Lower lobe of right lung (tissue), 2 donors: ENCODE data around the gene ZMAT3. TPM values are rescaled to one million over a fixed set of nuclear protein-coding genes. Genes with fewer than 3 reads are reported as not detected.

Experiments
- ATAC-seq, 2 donors: fragments of 200-7000 bp; cut with Tn5 transposase; one replicate each; pipeline ENCODE4 v1.9.1; 2020 to 2022; ENCODE audit warnings: mild to moderate bottlenecking in 2 of 2, moderate library complexity in 2 of 2
- DNase-seq: peaks from one replicate; pipeline ENCODE4 v3.0.0-alpha.2; 2020
- H3K27ac ChIP-seq: fragments of 200-600 bp; one replicate; pipeline ENCODE4 v1.8.0; 2022
- H3K27me3 ChIP-seq: fragments of 200-600 bp; one replicate; pipeline ENCODE4 v1.8.0; 2022; ENCODE audit warnings: low read depth
- H3K36me3 ChIP-seq: fragments of 200-600 bp; one replicate; pipeline ENCODE4 v1.8.0; 2022; ENCODE audit warnings: mild to moderate bottlenecking
- H3K4me1 ChIP-seq: fragments of 200-600 bp; one replicate; pipeline ENCODE4 v1.8.0; 2022
- H3K4me3 ChIP-seq: fragments of 200-600 bp; one replicate; pipeline ENCODE4 v1.8.0; 2022; ENCODE audit warnings: mild to moderate bottlenecking
- H3K9me3 ChIP-seq: fragments of 200-600 bp; one replicate; pipeline ENCODE4 v1.8.0; 2022
- CTCF ChIP-seq: fragments of 200-600 bp; IDR thresholded peaks from one replicate; pipeline ENCODE4 v1.8.0; 2022; ENCODE audit warnings: antibody characterized with exemption, mild to moderate bottlenecking
- intact Hi-C: fragments of 100-400 bp; cut with DNase I; formaldehyde crosslinking; loops from one replicate; pipeline ENCODE4 v1.11.0; 2022
- total RNA-seq: library from RNA; stranded (reverse); fragmentation: NEBNext Ultra II Directional; extraction: Animal tissue kit (Norgen Biotek cat#: 25700); gene quantifications from one replicate; pipeline ENCODE4 v1.2.1, GENCODE V29; 2021
- donor health status: DM: no; HTN: yes; CAD: no; lungs with severe emphysema.

The ZMAT3 gene
- total RNA-seq, 1 donor from 2014 or later, result 20.6 TPM

GRCh38 chr3:179091113-179091512 lies 19.5 kb upstream of the ZMAT3 start:
- H3K27ac ChIP-seq, result no peak overlapping the region
- H3K9me3 ChIP-seq, result no peaks in the 10 kb centered on the region
- intact Hi-C loops, result no loop called here
- no peak for ATAC-seq
- H3K4me1 ChIP-seq, result no peaks in the 10 kb centered on the region
- H3K4me3 ChIP-seq, result no peak overlapping the region
- DNase-seq, result no peak
- H3K36me3 ChIP-seq, result no peaks in the 10 kb centered on the region
- no peak for TF ChIP-seq CTCF
- H3K27me3 ChIP-seq, result no peaks in the 10 kb centered on the region

GRCh38 chr3:179088306-179088705 lies 16.7 kb upstream of the ZMAT3 start:
- DNase-seq, result no peak
- no peaks in the 10 kb centered on the region for H3K27me3 ChIP-seq
- ATAC-seq, result no peak
- no peak overlapping the region for H3K4me3 ChIP-seq
- intact Hi-C loops, result no loop called here
- H3K36me3 ChIP-seq, result no peaks in the 10 kb centered on the region
- no peak for TF ChIP-seq CTCF
- no peaks in the 10 kb centered on the region for H3K4me1 ChIP-seq
- H3K9me3 ChIP-seq, result no peaks in the 10 kb centered on the region
- no peak overlapping the region for H3K27ac ChIP-seq

GRCh38 chr3:179083977-179084376 lies 12.4 kb upstream of the ZMAT3 start:
- H3K36me3 ChIP-seq, result no peaks in the 10 kb centered on the region
- no peaks in the 10 kb centered on the region for H3K27me3 ChIP-seq
- H3K4me1 ChIP-seq, result no peaks in the 10 kb centered on the region
- H3K4me3 ChIP-seq, result no peak overlapping the region
- DNase-seq, result no peak
- intact Hi-C loops, result no loop called here
- no peak overlapping the region for H3K27ac ChIP-seq
- no peak for TF ChIP-seq CTCF
- no peaks in the 10 kb centered on the region for H3K9me3 ChIP-seq
- ATAC-seq, result no peak

- Histone ChIP-seq H3K4me3 (no peak overlapping the region), H3K27me3 (no peaks in the 10 kb centered on the region), H3K27ac (no peak overlapping the region), H3K36me3 (no peaks in the 10 kb centered on the region), H3K4me1 (no peaks in the 10 kb centered on the region), H3K9me3 (no peaks in the 10 kb centered on the region)
- intact Hi-C loops, result no loop called here
- TF ChIP-seq CTCF, result no peak
- DNase-seq (no peak), ATAC-seq (no peak)
Measured at GRCh38 chr3:179082416-179082815, 10.8 kb upstream of the ZMAT3 start.

GRCh38 chr3:179081885-179082284 lies 10.3 kb upstream of the ZMAT3 start:
- no peak for TF ChIP-seq CTCF
- DNase-seq, result no peak
- Histone ChIP-seq H3K36me3 (no peaks in the 10 kb centered on the region), H3K27me3 (no peaks in the 10 kb centered on the region), H3K27ac (no peak overlapping the region), H3K4me3 (no peak overlapping the region), H3K9me3 (no peaks in the 10 kb centered on the region), H3K4me1 (no peaks in the 10 kb centered on the region)
- intact Hi-C loops, result no loop called here
- no peak for ATAC-seq

- Histone ChIP-seq H3K27ac (no peak overlapping the region), H3K4me3 (no peak overlapping the region), H3K4me1 (no peaks in the 10 kb centered on the region), H3K9me3 (no peaks in the 10 kb centered on the region), H3K27me3 (no peaks in the 10 kb centered on the region), H3K36me3 (no peaks in the 10 kb centered on the region)
- intact Hi-C loops, result no loop called here
- TF ChIP-seq CTCF, result no peak
- ATAC-seq, result no peak
- no peak for DNase-seq
Measured at GRCh38 chr3:179079537-179079936, 7.9 kb upstream of the ZMAT3 start.
